ENCODE measurements around the gene FAM50B. TPM values are rescaled to one million over a fixed set of nuclear protein-coding genes. Genes with fewer than 3 reads are reported as not detected.

FAM50B gene
- total and polyA plus RNA-seq, 2 of the 13 experiments (the other 11 are each of a cell fraction or from before 2014, with no cell fraction given), result 0.05 TPM; not detected in 1

DNA sequence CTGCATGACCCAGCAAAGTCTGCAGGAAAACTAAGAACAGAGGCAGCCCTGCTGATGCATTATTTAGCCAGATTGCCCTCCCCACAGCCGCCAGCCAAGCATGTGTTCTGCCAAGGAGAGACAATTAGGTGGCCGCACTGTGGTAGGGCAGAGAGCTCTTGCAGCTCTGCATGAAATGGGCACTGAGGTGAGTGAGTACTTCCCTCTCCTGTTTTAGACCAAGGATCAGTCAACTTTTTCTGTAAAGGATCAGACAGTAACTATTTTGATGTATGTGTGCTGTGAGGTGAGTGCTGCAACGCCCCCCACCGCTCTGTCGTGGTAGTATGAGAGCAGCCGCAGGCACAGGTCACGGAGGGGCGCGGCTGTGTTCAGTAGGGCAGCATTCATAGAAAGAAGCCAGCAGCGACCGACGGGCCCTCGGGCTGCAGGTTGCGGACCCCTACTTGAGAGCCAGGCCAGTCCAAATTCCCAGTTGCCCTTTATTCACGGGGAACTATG lies 23.8 kb upstream of the FAM50B start (continued):
- TF ChIP-seq MYPOP (CRISPR knock-in tag; IDR thresholded peaks at IDR 0.05) (no peak; the same call in 1 of the 2 replicates), GATAD2A (CRISPR knock-in tag; IDR thresholded peaks at IDR 0.05) (0 out of 2 replicates have a peak, but pooled peaks have one; percentile 68), SKIL (CRISPR knock-in tag; IDR thresholded peaks at IDR 0.05; ENCODE audit: borderline replicate concordance) (peak; percentile 26; the same call in 1 of the 2 replicates), HOXA3 (CRISPR knock-in tag; IDR thresholded peaks at IDR 0.05) (peak; percentile 37; the same call in 1 of the 2 replicates), MED1 (CRISPR knock-in tag; IDR thresholded peaks at IDR 0.05) (peak; percentile 76), ZNF710 (CRISPR knock-in tag; IDR thresholded peaks at IDR 0.05; ENCODE audit: borderline replicate concordance) (peak; percentile 43; the same call in 1 of the 2 replicates), PAXIP1 (CRISPR knock-in tag; conservative IDR thresholded peaks at IDR 0.05) (peak; percentile 53), ZNF614 (CRISPR knock-in tag; IDR thresholded peaks at IDR 0.05; ENCODE audit: borderline replicate concordance) (peak; percentile 47; the same call in 1 of the 2 replicates), RFX3 (CRISPR knock-in tag; IDR thresholded peaks at IDR 0.05) (0 out of 2 replicates have a peak, but pooled peaks have one; percentile 5), THAP11 (CRISPR knock-in tag; IDR thresholded peaks at IDR 0.05) (peak; percentile 38; the same call in 1 of the 2 replicates), HNRNPLL (IDR thresholded peaks at IDR 0.05; ENCODE audit: low read depth, low read length, poor library complexity, severe bottlenecking) (peak; percentile 26), MXI1 (IDR thresholded peaks at IDR 0.05; ENCODE audit: borderline replicate concordance, low read depth, low read length) (0 out of 3 replicates have a peak, but pooled peaks have one; percentile 14)
- TF ChIP-seq, protein P1, sequence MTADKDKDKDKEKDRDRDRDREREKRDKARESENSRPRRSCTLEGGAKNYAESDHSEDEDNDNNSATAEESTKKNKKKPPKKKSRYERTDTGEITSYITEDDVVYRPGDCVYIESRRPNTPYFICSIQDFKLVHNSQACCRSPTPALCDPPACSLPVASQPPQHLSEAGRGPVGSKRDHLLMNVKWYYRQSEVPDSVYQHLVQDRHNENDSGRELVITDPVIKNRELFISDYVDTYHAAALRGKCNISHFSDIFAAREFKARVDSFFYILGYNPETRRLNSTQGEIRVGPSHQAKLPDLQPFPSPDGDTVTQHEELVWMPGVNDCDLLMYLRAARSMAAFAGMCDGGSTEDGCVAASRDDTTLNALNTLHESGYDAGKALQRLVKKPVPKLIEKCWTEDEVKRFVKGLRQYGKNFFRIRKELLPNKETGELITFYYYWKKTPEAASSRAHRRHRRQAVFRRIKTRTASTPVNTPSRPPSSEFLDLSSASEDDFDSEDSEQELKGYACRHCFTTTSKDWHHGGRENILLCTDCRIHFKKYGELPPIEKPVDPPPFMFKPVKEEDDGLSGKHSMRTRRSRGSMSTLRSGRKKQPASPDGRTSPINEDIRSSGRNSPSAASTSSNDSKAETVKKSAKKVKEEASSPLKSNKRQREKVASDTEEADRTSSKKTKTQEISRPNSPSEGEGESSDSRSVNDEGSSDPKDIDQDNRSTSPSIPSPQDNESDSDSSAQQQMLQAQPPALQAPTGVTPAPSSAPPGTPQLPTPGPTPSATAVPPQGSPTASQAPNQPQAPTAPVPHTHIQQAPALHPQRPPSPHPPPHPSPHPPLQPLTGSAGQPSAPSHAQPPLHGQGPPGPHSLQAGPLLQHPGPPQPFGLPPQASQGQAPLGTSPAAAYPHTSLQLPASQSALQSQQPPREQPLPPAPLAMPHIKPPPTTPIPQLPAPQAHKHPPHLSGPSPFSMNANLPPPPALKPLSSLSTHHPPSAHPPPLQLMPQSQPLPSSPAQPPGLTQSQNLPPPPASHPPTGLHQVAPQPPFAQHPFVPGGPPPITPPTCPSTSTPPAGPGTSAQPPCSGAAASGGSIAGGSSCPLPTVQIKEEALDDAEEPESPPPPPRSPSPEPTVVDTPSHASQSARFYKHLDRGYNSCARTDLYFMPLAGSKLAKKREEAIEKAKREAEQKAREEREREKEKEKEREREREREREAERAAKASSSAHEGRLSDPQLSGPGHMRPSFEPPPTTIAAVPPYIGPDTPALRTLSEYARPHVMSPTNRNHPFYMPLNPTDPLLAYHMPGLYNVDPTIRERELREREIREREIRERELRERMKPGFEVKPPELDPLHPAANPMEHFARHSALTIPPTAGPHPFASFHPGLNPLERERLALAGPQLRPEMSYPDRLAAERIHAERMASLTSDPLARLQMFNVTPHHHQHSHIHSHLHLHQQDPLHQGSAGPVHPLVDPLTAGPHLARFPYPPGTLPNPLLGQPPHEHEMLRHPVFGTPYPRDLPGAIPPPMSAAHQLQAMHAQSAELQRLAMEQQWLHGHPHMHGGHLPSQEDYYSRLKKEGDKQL (CRISPR knock-in tag; IDR thresholded peaks at IDR 0.05; ENCODE audit: low read depth), result 0 out of 2 replicates have a peak, but pooled peaks have one; percentile 14

Measured in HepG2 (cell line).